SK-N-SH treated with all-trans-retinoic acid at 6 μM for 48 hours (cell line): ENCODE data around the gene ELAVL1.

Experiments used
- ATAC-seq: fragments of 200-7000 bp; cut with Tn5 transposase; 3 replicates; pipeline ENCODE4 v1.9.1; 2020; ENCODE audit warnings: mild to moderate bottlenecking, moderate library complexity
- ARNTL ChIP-seq: fragments of 450-650 bp; formaldehyde crosslinking; IDR thresholded peaks from 2 replicates; pipeline ENCODE4 v1.5.0; 2020; ENCODE audit warnings: low read depth, mild to moderate bottlenecking, moderate library complexity, borderline replicate concordance
- BACH2 ChIP-seq: fragments of 250-450 bp; sonication (Bioruptor Pico); IDR thresholded peaks from 2 replicates; pipeline ENCODE4 v1.9.0; 2021; ENCODE audit warnings: mild to moderate bottlenecking, borderline replicate concordance
- CREB5 ChIP-seq: fragments of 250-450 bp; sonication (Bioruptor Pico); IDR thresholded peaks from 2 replicates; pipeline ENCODE4 v1.5.1; 2020; ENCODE audit warnings: low read depth, mild to moderate bottlenecking, moderate library complexity
- CSDC2 ChIP-seq: fragments of 250-450 bp; sonication (Bioruptor Pico); IDR thresholded peaks from 2 replicates; pipeline ENCODE4 v1.5.0; 2020; ENCODE audit warnings: mild to moderate bottlenecking, moderate library complexity
- CSRNP3 ChIP-seq: fragments of 250-450 bp; sonication (Bioruptor Pico); IDR thresholded peaks from 2 replicates; pipeline ENCODE4 v1.5.1; 2021; ENCODE audit warnings: mild to moderate bottlenecking, moderate library complexity
- ESRRG ChIP-seq: fragments of 250-450 bp; sonication (Bioruptor Pico); IDR thresholded peaks from 2 replicates; pipeline ENCODE4 v1.6.1; 2021; ENCODE audit warnings: mild to moderate bottlenecking
- GLIS3 ChIP-seq: fragments of 250-450 bp; sonication (Bioruptor Pico); IDR thresholded peaks from 2 replicates; pipeline ENCODE4 v1.5.0; 2020; ENCODE audit warnings: mild to moderate bottlenecking, moderate library complexity
- ISL1 ChIP-seq: fragments of 250-450 bp; sonication (Bioruptor Pico); IDR thresholded peaks from 2 replicates; pipeline ENCODE4 v2.1.2; 2022; ENCODE audit warnings: mild to moderate bottlenecking, moderate library complexity
- OSR1 ChIP-seq: fragments of 250-450 bp; sonication (Bioruptor Pico); IDR thresholded peaks from 2 replicates; pipeline ENCODE4 v1.8.0; 2022; ENCODE audit warnings: moderate library complexity, mild to moderate bottlenecking, inconsistent platforms
- PATZ1 ChIP-seq: fragments of 250-450 bp; sonication (Bioruptor Pico); IDR thresholded peaks from 2 replicates; pipeline ENCODE4 v1.8.0; 2020; ENCODE audit warnings: mild to moderate bottlenecking, moderate library complexity, borderline replicate concordance
- PPARA ChIP-seq: fragments of 250-450 bp; sonication (Bioruptor Pico); IDR thresholded peaks from 2 replicates; pipeline ENCODE4 v1.5.0; 2020; ENCODE audit warnings: mild to moderate bottlenecking, borderline replicate concordance
- RARB ChIP-seq: fragments of 250-450 bp; sonication (Bioruptor Pico); IDR thresholded peaks from 2 replicates; pipeline ENCODE4 v1.8.0; 2021; ENCODE audit warnings: mild to moderate bottlenecking, moderate library complexity
- SNAI2 ChIP-seq: fragments of 250-450 bp; sonication (Bioruptor Pico); IDR thresholded peaks from 2 replicates; pipeline ENCODE4 v1.5.0; 2020; ENCODE audit warnings: mild to moderate bottlenecking, moderate library complexity
- TCF4 ChIP-seq: fragments of 250-450 bp; sonication (Bioruptor Pico); IDR thresholded peaks from 2 replicates; pipeline ENCODE4 v1.8.0; 2021; ENCODE audit warnings: mild to moderate bottlenecking, moderate library complexity, borderline replicate concordance
- TOX ChIP-seq: fragments of 250-450 bp; sonication (Bioruptor Pico); IDR thresholded peaks from 2 replicates; pipeline ENCODE4 v1.8.0; 2021; ENCODE audit warnings: mild to moderate bottlenecking, moderate library complexity, borderline replicate concordance
- TSHZ2 ChIP-seq: fragments of 250-450 bp; sonication (Bioruptor Pico); IDR thresholded peaks from 2 replicates; pipeline ENCODE4 v1.5.0; 2020; ENCODE audit warnings: mild to moderate bottlenecking, moderate library complexity
- ZC3H10 ChIP-seq: fragments of 250-450 bp; sonication (Bioruptor Pico); IDR thresholded peaks from 2 replicates; pipeline ENCODE4 v1.5.1; 2021; ENCODE audit warnings: mild to moderate bottlenecking, moderate library complexity
- ZFP3 ChIP-seq: fragments of 250-450 bp; sonication (Bioruptor Pico); IDR thresholded peaks from 2 replicates; pipeline ENCODE4 v1.5.0; 2020; ENCODE audit warnings: mild to moderate bottlenecking, moderate library complexity
- ZFP30 ChIP-seq: fragments of 450-650 bp; formaldehyde crosslinking; IDR thresholded peaks from 2 replicates; pipeline ENCODE4 v1.5.0; 2022; ENCODE audit warnings: mild to moderate bottlenecking, moderate library complexity
- ZNF565 ChIP-seq: fragments of 450-650 bp; formaldehyde crosslinking; conservative IDR thresholded peaks from 2 replicates; pipeline ENCODE4 v1.5.0; 2020; ENCODE audit warnings: low read depth, mild to moderate bottlenecking, moderate library complexity
- ZNF70 ChIP-seq: fragments of 450-650 bp; formaldehyde crosslinking; IDR thresholded peaks from 2 replicates; pipeline ENCODE4 v1.5.0; 2020; ENCODE audit warnings: mild to moderate bottlenecking, moderate library complexity
- ZNF8 ChIP-seq: fragments of 450-650 bp; formaldehyde crosslinking; IDR thresholded peaks from 2 replicates; pipeline ENCODE4 v1.5.0; 2020; ENCODE audit warnings: mild to moderate bottlenecking, moderate library complexity

Gene ELAVL1

GRCh38 chr19:8005534-8006256 is at the start of gene ELAVL1:
TSS of gene ELAVL1 (minus strand) at chr19:8005641. CDS start at chr19:7991815, 13,826 bp downstream.
- ATAC-seq = peak; percentile 91

GRCh38 chr19:8054169-8054568 is 48.7 kb upstream of the ELAVL1 start:
- no peak for TF ChIP-seq PATZ1
- no peak for TF ChIP-seq ISL1 (CRISPR knock-in tag)
- TF ChIP-seq ZNF565 (CRISPR knock-in tag) = no peak
- TF ChIP-seq ZNF8 (CRISPR knock-in tag) = no peak
- TF ChIP-seq RARB (CRISPR knock-in tag) = no peak
- no peak for TF ChIP-seq BACH2 (CRISPR knock-in tag)
- TF ChIP-seq TCF4 = no peak
- TF ChIP-seq ZFP30 (CRISPR knock-in tag) = no peak
- TF ChIP-seq CSRNP3 (CRISPR knock-in tag) = no peak
- TF ChIP-seq TSHZ2 (CRISPR knock-in tag) = no peak
- TF ChIP-seq OSR1 (CRISPR knock-in tag) = no peak
- TF ChIP-seq ARNTL = no peak
- no peak for TF ChIP-seq TOX (CRISPR knock-in tag)
- no peak for TF ChIP-seq ZC3H10
- TF ChIP-seq ZFP3 (CRISPR knock-in tag) = no peak
- TF ChIP-seq GLIS3 (CRISPR knock-in tag) = no peak
- TF ChIP-seq ZNF70 = no peak
- TF ChIP-seq CSDC2 (CRISPR knock-in tag) = no peak
- TF ChIP-seq SNAI2 (CRISPR knock-in tag) = no peak
- no peak for TF ChIP-seq ESRRG (CRISPR knock-in tag)
- TF ChIP-seq, all 23 proteins: peak for 0
- ATAC-seq = no peak

More at GRCh38 chr19:8005534-8006256, at the start of gene ELAVL1:
- no peak for TF ChIP-seq CSDC2 (CRISPR knock-in tag)
- no peak for TF ChIP-seq ZNF8 (CRISPR knock-in tag)
- TF ChIP-seq PPARA (CRISPR knock-in tag) = no peak
- TF ChIP-seq PATZ1 = no peak
- TF ChIP-seq TCF4 = no peak
- no peak for TF ChIP-seq ZC3H10
- TF ChIP-seq ESRRG (CRISPR knock-in tag) = no peak
- no peak for TF ChIP-seq RARB (CRISPR knock-in tag)
- TF ChIP-seq SNAI2 (CRISPR knock-in tag) = no peak
- no peak for TF ChIP-seq ZNF565 (CRISPR knock-in tag)
- TF ChIP-seq ARNTL = no peak
- TF ChIP-seq ZFP3 (CRISPR knock-in tag) = no peak
- TF ChIP-seq CREB5 = no peak
- TF ChIP-seq ISL1 (CRISPR knock-in tag) = no peak
- TF ChIP-seq GLIS3 (CRISPR knock-in tag) = no peak
- TF ChIP-seq TOX (CRISPR knock-in tag) = no peak
- no peak for TF ChIP-seq ZFP30 (CRISPR knock-in tag)
- TF ChIP-seq ZNF70 = no peak
- no peak for TF ChIP-seq OSR1 (CRISPR knock-in tag)
